PC-9 (cell line): Measurements from ENCODE around the gene ZNF219.

Experiments used
- EZH2 ChIP-seq: fragments of 200-600 bp; sonication (generic); IDR thresholded peaks from 2 replicates; pipeline ENCODE4 v1.8.0; 2017; ENCODE audit warnings: antibody characterized with exemption, low read depth
- TF ChIP-seq, protein P1 (sequence below): fragments of 200-600 bp; sonication (generic); conservative IDR thresholded peaks from 2 replicates; pipeline ENCODE4 v1.6.1; 2017; ENCODE audit warnings: mixed run types, antibody characterized with exemption, mild to moderate bottlenecking, moderate library complexity

DNA sequence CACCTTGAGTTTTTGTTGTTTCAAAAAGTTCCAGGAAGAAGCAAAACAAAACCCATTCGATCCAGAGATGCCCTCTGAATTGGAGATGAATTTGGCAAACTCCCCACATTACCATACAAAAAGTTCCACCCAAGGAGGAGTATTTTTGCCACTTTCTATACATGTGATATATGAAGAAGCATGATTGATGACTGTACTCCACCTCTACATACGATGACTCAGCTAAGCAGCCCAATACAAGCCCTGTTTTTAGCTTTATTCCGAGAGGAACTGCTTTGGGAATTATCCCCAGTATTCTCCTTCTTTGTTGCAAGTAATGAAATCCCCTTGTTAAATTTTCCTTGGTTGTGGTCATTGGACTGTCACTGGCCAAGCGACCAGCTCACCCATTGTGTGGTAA is 13.8 kb upstream of the ZNF219 start:
- TF ChIP-seq, protein P1, sequence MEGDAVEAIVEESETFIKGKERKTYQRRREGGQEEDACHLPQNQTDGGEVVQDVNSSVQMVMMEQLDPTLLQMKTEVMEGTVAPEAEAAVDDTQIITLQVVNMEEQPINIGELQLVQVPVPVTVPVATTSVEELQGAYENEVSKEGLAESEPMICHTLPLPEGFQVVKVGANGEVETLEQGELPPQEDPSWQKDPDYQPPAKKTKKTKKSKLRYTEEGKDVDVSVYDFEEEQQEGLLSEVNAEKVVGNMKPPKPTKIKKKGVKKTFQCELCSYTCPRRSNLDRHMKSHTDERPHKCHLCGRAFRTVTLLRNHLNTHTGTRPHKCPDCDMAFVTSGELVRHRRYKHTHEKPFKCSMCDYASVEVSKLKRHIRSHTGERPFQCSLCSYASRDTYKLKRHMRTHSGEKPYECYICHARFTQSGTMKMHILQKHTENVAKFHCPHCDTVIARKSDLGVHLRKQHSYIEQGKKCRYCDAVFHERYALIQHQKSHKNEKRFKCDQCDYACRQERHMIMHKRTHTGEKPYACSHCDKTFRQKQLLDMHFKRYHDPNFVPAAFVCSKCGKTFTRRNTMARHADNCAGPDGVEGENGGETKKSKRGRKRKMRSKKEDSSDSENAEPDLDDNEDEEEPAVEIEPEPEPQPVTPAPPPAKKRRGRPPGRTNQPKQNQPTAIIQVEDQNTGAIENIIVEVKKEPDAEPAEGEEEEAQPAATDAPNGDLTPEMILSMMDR: no peak
- no peak for TF ChIP-seq EZH2
